HEK293 (cell line): ENCODE data around the gene TPSG1.

ENCODE experiments used
- SETDB1 ChIP-seq: IDR thresholded peaks from one replicate; pipeline ENCODE4 v1.6.1; 2017; ENCODE audit warnings: mild to moderate bottlenecking, low read length, moderate library complexity, mixed read lengths; ENCODE audit not compliant: insufficient read length
- ZFP3 ChIP-seq: fragments of 450-650 bp; formaldehyde crosslinking; IDR thresholded peaks from 2 replicates; pipeline ENCODE4 v1.5.1; 2016; ENCODE audit warnings: low read depth, missing biosample characterization, missing genetic modification characterization
- ZNF324 ChIP-seq: fragments of 450-650 bp; formaldehyde crosslinking; IDR thresholded peaks from 2 replicates; pipeline ENCODE4 v1.5.1; 2016; ENCODE audit warnings: missing biosample characterization, missing genetic modification characterization
- ZNF423 ChIP-seq: fragments of 450-650 bp; formaldehyde crosslinking; IDR thresholded peaks from 2 replicates; pipeline ENCODE4 v1.5.1; 2016; ENCODE audit warnings: missing biosample characterization, missing genetic modification characterization
- ZSCAN30 ChIP-seq: fragments of 450-650 bp; IDR thresholded peaks from 2 replicates; pipeline ENCODE4 v1.5.1; 2018; ENCODE audit warnings: missing biosample characterization, mild to moderate bottlenecking, missing genetic modification characterization, moderate library complexity
- TF ChIP-seq, protein P1 (sequence below): fragments of 450-650 bp; formaldehyde crosslinking; IDR thresholded peaks from 2 replicates; pipeline ENCODE4 v1.5.1; 2016; ENCODE audit warnings: missing biosample characterization, missing genetic modification characterization, low read depth
- TF ChIP-seq, protein P2 (sequence below): fragments of 450-650 bp; formaldehyde crosslinking; IDR thresholded peaks from 2 replicates; pipeline ENCODE4 v1.5.1; 2016; ENCODE audit warnings: missing biosample characterization, missing genetic modification characterization
- TF ChIP-seq, protein P3 (sequence below): fragments of 450-650 bp; formaldehyde crosslinking; IDR thresholded peaks from 2 replicates; pipeline ENCODE4 v1.5.1; 2016; ENCODE audit warnings: missing biosample characterization, missing genetic modification characterization
- TF ChIP-seq, protein P4 (sequence below): fragments of 450-650 bp; formaldehyde crosslinking; IDR thresholded peaks from 2 replicates; pipeline ENCODE4 v1.5.1; 2016; ENCODE audit warnings: missing biosample characterization, missing genetic modification characterization

DNA sequence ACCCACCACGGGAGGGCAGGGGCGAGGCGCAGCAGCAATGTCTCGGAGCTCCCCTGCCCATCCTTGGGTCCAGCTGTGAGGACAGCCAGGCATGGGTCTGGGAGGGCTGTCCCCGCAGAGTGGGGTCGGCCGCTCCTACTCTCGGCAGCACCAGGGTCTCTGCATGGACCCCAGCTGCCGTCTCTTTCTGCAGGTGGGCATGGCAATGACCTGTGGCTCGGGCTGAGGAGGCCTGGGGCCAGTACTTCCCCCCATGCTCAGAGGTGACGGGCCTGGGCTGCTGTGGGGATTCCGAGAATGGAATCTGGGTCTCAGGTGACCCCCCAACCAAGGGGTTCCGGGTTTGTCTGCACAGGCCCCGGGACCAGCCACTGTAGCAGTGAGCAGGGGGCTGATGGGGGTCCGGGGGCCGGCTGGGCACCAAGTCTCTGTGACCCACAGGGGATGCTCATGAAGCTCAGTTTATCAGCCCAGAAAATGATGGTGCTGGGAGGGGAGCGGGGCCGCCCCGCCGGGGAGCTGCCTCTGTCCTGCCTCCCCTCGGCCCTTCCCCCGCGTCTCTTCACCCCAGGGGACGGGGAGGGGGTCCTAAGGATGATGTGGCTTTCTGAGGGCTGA, 48.7 kb downstream of the TPSG1 start:
- TF ChIP-seq ZNF423 (tag by site-specific recombination): no peak
- TF ChIP-seq, protein P1, sequence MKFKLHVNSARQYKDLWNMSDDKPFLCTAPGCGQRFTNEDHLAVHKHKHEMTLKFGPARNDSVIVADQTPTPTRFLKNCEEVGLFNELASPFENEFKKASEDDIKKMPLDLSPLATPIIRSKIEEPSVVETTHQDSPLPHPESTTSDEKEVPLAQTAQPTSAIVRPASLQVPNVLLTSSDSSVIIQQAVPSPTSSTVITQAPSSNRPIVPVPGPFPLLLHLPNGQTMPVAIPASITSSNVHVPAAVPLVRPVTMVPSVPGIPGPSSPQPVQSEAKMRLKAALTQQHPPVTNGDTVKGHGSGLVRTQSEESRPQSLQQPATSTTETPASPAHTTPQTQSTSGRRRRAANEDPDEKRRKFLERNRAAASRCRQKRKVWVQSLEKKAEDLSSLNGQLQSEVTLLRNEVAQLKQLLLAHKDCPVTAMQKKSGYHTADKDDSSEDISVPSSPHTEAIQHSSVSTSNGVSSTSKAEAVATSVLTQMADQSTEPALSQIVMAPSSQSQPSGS (tag by site-specific recombination): no peak
- TF ChIP-seq ZFP3 (tag by site-specific recombination): no peak
- TF ChIP-seq SETDB1: no peak
- no peak for TF ChIP-seq ZNF324
- TF ChIP-seq, protein P2, sequence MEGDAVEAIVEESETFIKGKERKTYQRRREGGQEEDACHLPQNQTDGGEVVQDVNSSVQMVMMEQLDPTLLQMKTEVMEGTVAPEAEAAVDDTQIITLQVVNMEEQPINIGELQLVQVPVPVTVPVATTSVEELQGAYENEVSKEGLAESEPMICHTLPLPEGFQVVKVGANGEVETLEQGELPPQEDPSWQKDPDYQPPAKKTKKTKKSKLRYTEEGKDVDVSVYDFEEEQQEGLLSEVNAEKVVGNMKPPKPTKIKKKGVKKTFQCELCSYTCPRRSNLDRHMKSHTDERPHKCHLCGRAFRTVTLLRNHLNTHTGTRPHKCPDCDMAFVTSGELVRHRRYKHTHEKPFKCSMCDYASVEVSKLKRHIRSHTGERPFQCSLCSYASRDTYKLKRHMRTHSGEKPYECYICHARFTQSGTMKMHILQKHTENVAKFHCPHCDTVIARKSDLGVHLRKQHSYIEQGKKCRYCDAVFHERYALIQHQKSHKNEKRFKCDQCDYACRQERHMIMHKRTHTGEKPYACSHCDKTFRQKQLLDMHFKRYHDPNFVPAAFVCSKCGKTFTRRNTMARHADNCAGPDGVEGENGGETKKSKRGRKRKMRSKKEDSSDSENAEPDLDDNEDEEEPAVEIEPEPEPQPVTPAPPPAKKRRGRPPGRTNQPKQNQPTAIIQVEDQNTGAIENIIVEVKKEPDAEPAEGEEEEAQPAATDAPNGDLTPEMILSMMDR: no peak
- TF ChIP-seq, protein P3, sequence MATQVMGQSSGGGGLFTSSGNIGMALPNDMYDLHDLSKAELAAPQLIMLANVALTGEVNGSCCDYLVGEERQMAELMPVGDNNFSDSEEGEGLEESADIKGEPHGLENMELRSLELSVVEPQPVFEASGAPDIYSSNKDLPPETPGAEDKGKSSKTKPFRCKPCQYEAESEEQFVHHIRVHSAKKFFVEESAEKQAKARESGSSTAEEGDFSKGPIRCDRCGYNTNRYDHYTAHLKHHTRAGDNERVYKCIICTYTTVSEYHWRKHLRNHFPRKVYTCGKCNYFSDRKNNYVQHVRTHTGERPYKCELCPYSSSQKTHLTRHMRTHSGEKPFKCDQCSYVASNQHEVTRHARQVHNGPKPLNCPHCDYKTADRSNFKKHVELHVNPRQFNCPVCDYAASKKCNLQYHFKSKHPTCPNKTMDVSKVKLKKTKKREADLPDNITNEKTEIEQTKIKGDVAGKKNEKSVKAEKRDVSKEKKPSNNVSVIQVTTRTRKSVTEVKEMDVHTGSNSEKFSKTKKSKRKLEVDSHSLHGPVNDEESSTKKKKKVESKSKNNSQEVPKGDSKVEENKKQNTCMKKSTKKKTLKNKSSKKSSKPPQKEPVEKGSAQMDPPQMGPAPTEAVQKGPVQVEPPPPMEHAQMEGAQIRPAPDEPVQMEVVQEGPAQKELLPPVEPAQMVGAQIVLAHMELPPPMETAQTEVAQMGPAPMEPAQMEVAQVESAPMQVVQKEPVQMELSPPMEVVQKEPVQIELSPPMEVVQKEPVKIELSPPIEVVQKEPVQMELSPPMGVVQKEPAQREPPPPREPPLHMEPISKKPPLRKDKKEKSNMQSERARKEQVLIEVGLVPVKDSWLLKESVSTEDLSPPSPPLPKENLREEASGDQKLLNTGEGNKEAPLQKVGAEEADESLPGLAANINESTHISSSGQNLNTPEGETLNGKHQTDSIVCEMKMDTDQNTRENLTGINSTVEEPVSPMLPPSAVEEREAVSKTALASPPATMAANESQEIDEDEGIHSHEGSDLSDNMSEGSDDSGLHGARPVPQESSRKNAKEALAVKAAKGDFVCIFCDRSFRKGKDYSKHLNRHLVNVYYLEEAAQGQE (tag by site-specific recombination): no peak
- TF ChIP-seq ZSCAN30 (tag by site-specific recombination): no peak
- TF ChIP-seq, protein P4, sequence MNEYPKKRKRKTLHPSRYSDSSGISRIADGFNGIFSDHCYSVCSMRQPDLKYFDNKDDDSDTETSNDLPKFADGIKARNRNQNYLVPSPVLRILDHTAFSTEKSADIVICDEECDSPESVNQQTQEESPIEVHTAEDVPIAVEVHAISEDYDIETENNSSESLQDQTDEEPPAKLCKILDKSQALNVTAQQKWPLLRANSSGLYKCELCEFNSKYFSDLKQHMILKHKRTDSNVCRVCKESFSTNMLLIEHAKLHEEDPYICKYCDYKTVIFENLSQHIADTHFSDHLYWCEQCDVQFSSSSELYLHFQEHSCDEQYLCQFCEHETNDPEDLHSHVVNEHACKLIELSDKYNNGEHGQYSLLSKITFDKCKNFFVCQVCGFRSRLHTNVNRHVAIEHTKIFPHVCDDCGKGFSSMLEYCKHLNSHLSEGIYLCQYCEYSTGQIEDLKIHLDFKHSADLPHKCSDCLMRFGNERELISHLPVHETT (tag by site-specific recombination): no peak
